HG03196 (cell line): ENCODE results near the gene SLC25A27.

Experiments
- ATAC-seq: cut with Tn5 transposase; IDR thresholded peaks from one replicate; pipeline ENCODE4 v1.9.1; 2021; ENCODE audit not compliant: unreplicated experiment

SLC25A27 gene

GRCh38 chr6:46711491-46711890, 58.7 kb downstream of the SLC25A27 start:
- ATAC-seq = no peak

- ATAC-seq = no peak
These were observed 62.4 kb downstream of the SLC25A27 start for GRCh38 chr6:46715141-46715540.

GRCh38 chr6:46719099-46719498, 66.3 kb downstream of the SLC25A27 start:
- no peak for ATAC-seq

GRCh38 chr6:46720401-46720800, 67.6 kb downstream of the SLC25A27 start:
- no peak for ATAC-seq
